Mucosa of rectum (tissue), 2 donors: ENCODE data around the gene LMLN.
"Not testable (repeated sequence)": the region's sequence is repeated elsewhere in the genome, so short reads cannot be mapped to it uniquely, and the experiment has no call there.

Experiments
- H3K27ac ChIP-seq, 2 donors: one replicate each; pipeline ENCODE4 v1.7.0; 2013; ENCODE audit warnings: inconsistent platforms in 2 of 2, low read depth in 2 of 2, low read length in 2 of 2
- H3K27me3 ChIP-seq, 2 donors: one replicate each; pipeline ENCODE4 v1.7.0; 2013; ENCODE audit warnings: low read length in 2 of 2; ENCODE audit not compliant: control insufficient read depth in 2 of 2, insufficient read depth in 2 of 2
- H3K36me3 ChIP-seq, 2 donors: one replicate each; pipeline ENCODE4 v1.7.0; 2013; ENCODE audit warnings: low read length in 2 of 2; ENCODE audit not compliant: control insufficient read depth in 2 of 2, insufficient read depth in 2 of 2
- H3K4me1 ChIP-seq, 2 donors: one replicate each; pipeline ENCODE4 v1.7.0; 2013; ENCODE audit warnings: low read length in 2 of 2, mild to moderate bottlenecking in 1 of 2; ENCODE audit not compliant: control insufficient read depth in 2 of 2, insufficient read depth in 2 of 2
- H3K4me3 ChIP-seq, 2 donors: one replicate each; pipeline ENCODE4 v1.7.0; 2013; ENCODE audit warnings: low read length in 2 of 2
- H3K9ac ChIP-seq, 2 donors: one replicate each; pipeline ENCODE4 v1.7.0; 2013; ENCODE audit warnings: low read length in 2 of 2, low read depth in 1 of 2, mild to moderate bottlenecking in 1 of 2
- H3K9me3 ChIP-seq, 2 donors: one replicate each; pipeline ENCODE4 v1.7.0; 2013; ENCODE audit warnings: low read length in 2 of 2; ENCODE audit not compliant: control insufficient read depth in 2 of 2
- donor health status: healthy.
- donor health status: Normal muscosa, but diverticular disease.

LMLN gene, protein sequence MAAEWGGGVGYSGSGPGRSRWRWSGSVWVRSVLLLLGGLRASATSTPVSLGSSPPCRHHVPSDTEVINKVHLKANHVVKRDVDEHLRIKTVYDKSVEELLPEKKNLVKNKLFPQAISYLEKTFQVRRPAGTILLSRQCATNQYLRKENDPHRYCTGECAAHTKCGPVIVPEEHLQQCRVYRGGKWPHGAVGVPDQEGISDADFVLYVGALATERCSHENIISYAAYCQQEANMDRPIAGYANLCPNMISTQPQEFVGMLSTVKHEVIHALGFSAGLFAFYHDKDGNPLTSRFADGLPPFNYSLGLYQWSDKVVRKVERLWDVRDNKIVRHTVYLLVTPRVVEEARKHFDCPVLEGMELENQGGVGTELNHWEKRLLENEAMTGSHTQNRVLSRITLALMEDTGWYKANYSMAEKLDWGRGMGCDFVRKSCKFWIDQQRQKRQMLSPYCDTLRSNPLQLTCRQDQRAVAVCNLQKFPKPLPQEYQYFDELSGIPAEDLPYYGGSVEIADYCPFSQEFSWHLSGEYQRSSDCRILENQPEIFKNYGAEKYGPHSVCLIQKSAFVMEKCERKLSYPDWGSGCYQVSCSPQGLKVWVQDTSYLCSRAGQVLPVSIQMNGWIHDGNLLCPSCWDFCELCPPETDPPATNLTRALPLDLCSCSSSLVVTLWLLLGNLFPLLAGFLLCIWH

GRCh38 chr3:197959891-197960693 is at the start of gene LMLN:
Gene LMLN, plus strand, starts transcription at chr3:197960217. Its CDS starts 29 bp downstream, at chr3:197960246.
- peak within 1 kb of the TSS; percentile 74 to 89 for H3K9ac ChIP-seq
- no peaks in the 10 kb centered on the region for H3K9me3 ChIP-seq
- peak within 1 kb of the TSS; percentile 69 to 76 for H3K27ac ChIP-seq
- peak within 1 kb of the TSS; percentile 94 to 95 for H3K4me3 ChIP-seq
- H3K4me1 ChIP-seq, result peaks cover 9 to 14% of the 10 kb centered on the region in 2 donors
- peaks cover 15 to 17% of the 10 kb centered on the region in 2 donors for H3K36me3 ChIP-seq
- no peaks in the 10 kb centered on the region for H3K27me3 ChIP-seq

GRCh38 chr3:197912741-197913476 is 47.1 kb upstream of the LMLN start:
- H3K9me3 ChIP-seq, result no peaks in the 10 kb centered on the region
- peak overlapping the region in 1 of 2 donors; percentile 13 for H3K4me3 ChIP-seq
- H3K4me1 ChIP-seq, result no peaks in the 10 kb centered on the region
- H3K9ac ChIP-seq, result no peak overlapping the region
- no peaks in the 10 kb centered on the region for H3K36me3 ChIP-seq
- H3K27ac ChIP-seq, result no peak overlapping the region
- H3K27me3 ChIP-seq, result no peaks in the 10 kb centered on the region

DNA sequence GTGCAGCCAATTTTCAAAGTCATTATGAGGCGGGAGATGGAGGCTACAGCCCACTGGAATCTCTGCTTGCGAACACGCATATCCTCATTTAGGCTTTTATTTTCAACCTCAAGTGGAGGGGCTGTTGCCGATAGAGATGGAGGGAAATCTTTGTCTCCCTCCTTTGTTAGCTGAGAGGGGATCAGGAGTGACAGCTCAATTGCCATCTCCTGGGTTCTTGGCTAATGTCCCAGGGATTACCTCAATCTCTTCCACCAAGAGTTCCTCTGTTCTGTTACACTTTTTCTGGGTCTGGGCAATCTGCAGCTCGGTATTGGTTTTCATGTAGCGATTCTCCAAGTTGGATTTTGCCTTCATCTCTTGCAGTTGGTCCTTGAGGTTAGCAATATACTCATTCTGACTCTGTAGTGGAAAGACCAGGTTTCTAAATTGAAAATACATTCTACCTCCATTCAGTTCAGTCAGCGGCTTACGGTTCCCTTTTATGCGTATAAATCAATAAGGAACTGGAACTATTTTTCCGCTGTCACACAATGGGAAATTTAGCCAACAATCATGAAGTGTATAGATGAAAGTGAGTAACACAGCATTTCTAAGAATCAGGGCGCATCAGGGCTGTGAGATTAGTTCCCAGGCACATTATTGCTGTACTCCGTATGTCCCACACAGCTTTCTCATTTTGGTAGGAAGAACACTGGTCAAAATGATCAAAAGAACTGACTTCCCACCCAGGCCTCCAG is 46.2 kb upstream of the LMLN start:
- Histone ChIP-seq H3K27ac (no peak overlapping the region), H3K4me3 (no peak overlapping the region), H3K4me1 (no peaks in the 10 kb centered on the region), H3K9me3 (no peaks in the 10 kb centered on the region), H3K9ac (no peak overlapping the region), H3K36me3 (no peaks in the 10 kb centered on the region), H3K27me3 (no peaks in the 10 kb centered on the region)

- H3K4me3 ChIP-seq, H3K27me3 ChIP-seq, H3K4me1 ChIP-seq, H3K36me3 ChIP-seq, H3K27ac ChIP-seq, H3K9ac ChIP-seq, H3K9me3 ChIP-seq: not testable (repeated sequence)
Observed at GRCh38 chr3:197921429-197922275, 38.4 kb upstream of the LMLN start.

DNA sequence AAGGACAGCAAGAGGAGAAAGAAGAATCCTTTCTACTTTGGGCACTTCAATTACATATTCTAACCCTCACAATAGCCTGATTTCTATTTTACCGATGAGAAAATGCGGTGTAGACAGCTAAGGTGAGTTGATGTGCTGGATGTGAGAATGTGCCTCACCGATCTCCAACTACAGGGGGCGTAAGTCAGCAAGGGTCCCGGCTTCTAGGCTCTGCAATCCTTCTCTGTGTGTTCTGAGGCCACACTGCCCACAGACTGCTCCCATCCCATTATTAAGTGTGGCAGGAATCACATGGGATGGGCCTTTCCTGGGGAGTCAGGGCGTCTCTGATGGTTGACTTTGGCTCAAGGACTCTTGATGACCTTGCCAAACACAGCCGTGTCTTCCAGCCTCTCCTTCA is 33.6 kb upstream of the LMLN start:
- peaks cover 0 to 14% of the 10 kb centered on the region in 2 donors for H3K36me3 ChIP-seq

DNA sequence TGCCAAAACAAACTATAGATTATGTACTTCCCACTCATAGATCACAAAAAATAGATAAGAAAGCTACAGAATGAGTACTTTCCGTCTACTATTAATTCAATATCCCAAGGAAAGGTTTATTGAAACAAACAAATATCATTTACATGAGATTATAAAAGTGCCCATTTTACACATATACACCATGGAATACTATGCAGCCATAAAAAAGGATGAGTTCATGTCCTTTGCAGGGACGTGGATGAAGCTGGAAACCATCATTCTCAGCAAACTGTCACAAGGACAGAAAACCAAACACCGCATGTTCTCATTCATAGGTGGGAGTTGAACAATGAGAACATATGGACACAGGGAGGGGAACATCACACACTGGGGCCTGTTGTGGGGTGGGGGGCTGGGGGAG is 32.4 kb upstream of the LMLN start:
- not testable (repeated sequence) for H3K9ac ChIP-seq, H3K4me1 ChIP-seq, H3K4me3 ChIP-seq, H3K27ac ChIP-seq, H3K27me3 ChIP-seq, H3K9me3 ChIP-seq
- peaks cover 0 to 14% of the 10 kb centered on the region in 2 donors for H3K36me3 ChIP-seq

More for the DNA sequence above, 33.6 kb upstream of the LMLN start:
- Histone ChIP-seq H3K4me1 (no peaks in the 10 kb centered on the region), H3K27ac (no peak overlapping the region), H3K9ac (no peak overlapping the region), H3K27me3 (no peaks in the 10 kb centered on the region), H3K9me3 (no peaks in the 10 kb centered on the region), H3K4me3 (no peak overlapping the region)

GRCh38 chr3:197936819-197937384 is 23.1 kb upstream of the LMLN start:
- H3K4me1 ChIP-seq, result no peaks in the 10 kb centered on the region
- H3K9me3 ChIP-seq, result no peaks in the 10 kb centered on the region
- peak overlapping the region in 1 of 2 donors; percentile 6 for H3K9ac ChIP-seq
- H3K36me3 ChIP-seq, result no peaks in the 10 kb centered on the region
- no peak overlapping the region for H3K27ac ChIP-seq
- H3K27me3 ChIP-seq, result no peaks in the 10 kb centered on the region
- H3K4me3 ChIP-seq, result no peak overlapping the region

DNA sequence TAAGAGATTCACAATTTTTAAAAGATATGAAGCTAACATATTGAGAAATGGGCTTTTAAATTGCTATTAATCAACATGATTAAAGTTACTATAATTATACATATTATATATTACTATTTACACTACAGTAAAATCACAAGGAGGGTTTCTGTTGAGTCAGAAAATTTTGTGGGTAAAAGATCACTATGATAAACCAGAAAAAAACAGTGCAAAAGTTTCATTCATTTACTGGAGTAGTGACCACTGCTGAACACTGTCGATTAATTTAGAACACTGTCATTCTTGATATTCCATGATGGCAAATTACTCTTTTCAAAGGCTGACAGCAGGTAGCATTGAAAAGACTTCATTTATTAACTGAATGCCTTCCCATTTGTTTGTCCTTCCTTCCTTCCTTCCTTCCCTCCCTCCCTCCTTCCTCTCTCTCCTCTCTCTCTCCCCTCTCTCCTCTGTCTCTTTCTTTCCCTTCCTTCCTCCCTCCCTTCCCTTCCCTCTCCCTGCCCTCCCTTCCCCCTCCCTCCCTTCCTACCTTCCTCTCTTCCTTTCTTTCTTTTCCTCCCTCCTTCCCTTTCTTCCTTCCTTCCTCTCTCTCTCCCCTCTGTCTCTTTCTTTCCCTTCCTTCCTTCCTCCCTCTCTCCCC is 19.2 kb upstream of the LMLN start:
- Histone ChIP-seq H3K27me3 (no peaks in the 10 kb centered on the region), H3K4me1 (no peaks in the 10 kb centered on the region), H3K9me3 (no peaks in the 10 kb centered on the region), H3K4me3 (no peak overlapping the region), H3K27ac (no peak overlapping the region), H3K36me3 (no peaks in the 10 kb centered on the region), H3K9ac (no peak overlapping the region)
